Liver (tissue), 3 donors: ENCODE data around the gene MERTK.

ENCODE experiments used
- EGR1 ChIP-seq, 2 donors: IDR thresholded peaks; 2 replicates each; pipeline ENCODE4 v1.6.1; 2016 to 2018; ENCODE audit warnings: antibody characterized with exemption in 2 of 2, low read depth in 2 of 2
- RXRA ChIP-seq, 2 donors: IDR thresholded peaks; 2 replicates each; pipeline ENCODE4 v1.6.1; 2017 to 2018; ENCODE audit warnings: antibody characterized with exemption in 2 of 2, mild to moderate bottlenecking in 1 of 2
- TF ChIP-seq, protein P1 (sequence below): fragments of 150-350 bp; IDR thresholded peaks from 2 replicates; pipeline ENCODE4 v1.5.1; 2017; ENCODE audit warnings: improper control_type of control experiment, low read depth, low read length; ENCODE audit not compliant: missing input control
- TF ChIP-seq, protein P2 (sequence below): IDR thresholded peaks from 2 replicates; pipeline ENCODE4 v1.6.1; 2016; ENCODE audit warnings: antibody characterized with exemption
- donor health status: healthy.
- donor health status: healthy.

DNA sequence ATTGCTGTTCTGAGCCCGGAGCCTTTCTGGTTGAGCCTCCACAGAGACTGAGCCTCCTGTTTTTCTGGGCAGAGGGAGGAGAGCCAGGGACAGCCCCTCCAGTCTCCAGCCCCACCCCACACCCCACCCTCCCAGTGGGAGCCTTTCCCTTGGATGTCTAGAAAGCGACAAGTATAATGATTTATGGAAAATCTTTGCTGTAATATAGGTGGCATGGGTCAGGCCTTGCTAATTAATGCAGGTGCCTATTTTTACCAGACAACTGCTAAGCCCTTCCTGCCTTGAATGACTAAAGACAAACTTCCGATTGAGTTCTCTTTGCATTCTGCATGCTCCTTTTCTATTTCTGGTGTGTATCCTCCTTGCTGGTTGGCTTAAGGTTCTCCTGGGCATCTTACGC, 43.1 kb downstream of the MERTK start:
- no peak for TF ChIP-seq RXRA (IDR thresholded peaks at IDR 0.05)
- TF ChIP-seq, protein P1, sequence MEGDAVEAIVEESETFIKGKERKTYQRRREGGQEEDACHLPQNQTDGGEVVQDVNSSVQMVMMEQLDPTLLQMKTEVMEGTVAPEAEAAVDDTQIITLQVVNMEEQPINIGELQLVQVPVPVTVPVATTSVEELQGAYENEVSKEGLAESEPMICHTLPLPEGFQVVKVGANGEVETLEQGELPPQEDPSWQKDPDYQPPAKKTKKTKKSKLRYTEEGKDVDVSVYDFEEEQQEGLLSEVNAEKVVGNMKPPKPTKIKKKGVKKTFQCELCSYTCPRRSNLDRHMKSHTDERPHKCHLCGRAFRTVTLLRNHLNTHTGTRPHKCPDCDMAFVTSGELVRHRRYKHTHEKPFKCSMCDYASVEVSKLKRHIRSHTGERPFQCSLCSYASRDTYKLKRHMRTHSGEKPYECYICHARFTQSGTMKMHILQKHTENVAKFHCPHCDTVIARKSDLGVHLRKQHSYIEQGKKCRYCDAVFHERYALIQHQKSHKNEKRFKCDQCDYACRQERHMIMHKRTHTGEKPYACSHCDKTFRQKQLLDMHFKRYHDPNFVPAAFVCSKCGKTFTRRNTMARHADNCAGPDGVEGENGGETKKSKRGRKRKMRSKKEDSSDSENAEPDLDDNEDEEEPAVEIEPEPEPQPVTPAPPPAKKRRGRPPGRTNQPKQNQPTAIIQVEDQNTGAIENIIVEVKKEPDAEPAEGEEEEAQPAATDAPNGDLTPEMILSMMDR: no peak
- TF ChIP-seq, protein P2, sequence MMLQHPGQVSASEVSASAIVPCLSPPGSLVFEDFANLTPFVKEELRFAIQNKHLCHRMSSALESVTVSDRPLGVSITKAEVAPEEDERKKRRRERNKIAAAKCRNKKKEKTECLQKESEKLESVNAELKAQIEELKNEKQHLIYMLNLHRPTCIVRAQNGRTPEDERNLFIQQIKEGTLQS: no peak
- no peak for TF ChIP-seq EGR1 (IDR thresholded peaks at IDR 0.05; ENCODE audit: low read depth in 2 of 2)
